HL-60 (cell line): ENCODE results near the gene TNKS1BP1.

Source experiments
- DNase-seq, 2 experiments: peaks; one replicate each; pipeline ENCODE4 v3.0.0-alpha.2; 2010 to 2020; ENCODE audit warnings: low read depth in 1 of 2, low spot score in 1 of 2
- H3K27ac ChIP-seq: fragments of 250-450 bp; sonication (Bioruptor Pico); replicated peaks from 2 replicates; pipeline ENCODE4 v1.5.1; 2020; ENCODE audit warnings: mild to moderate bottlenecking, moderate library complexity
- H3K27me3 ChIP-seq: fragments of 250-450 bp; sonication (Bioruptor Pico); 2 replicates; pipeline ENCODE4 v1.5.1; 2021; ENCODE audit warnings: mild to moderate bottlenecking, moderate library complexity; ENCODE audit not compliant: insufficient read depth, poor library complexity, severe bottlenecking
- H3K4me3 ChIP-seq: replicated peaks from 2 replicates; pipeline ENCODE4 v1.5.1; 2011; ENCODE audit warnings: mild to moderate bottlenecking, control low read depth, low read length; ENCODE audit not compliant: insufficient read depth
- GABPA ChIP-seq: IDR thresholded peaks from 2 replicates; pipeline ENCODE4 v1.6.1; 2012; ENCODE audit warnings: low read depth
- POLR2AphosphoS5 ChIP-seq: IDR thresholded peaks from 2 replicates; pipeline ENCODE4 v1.6.1; 2012; ENCODE audit warnings: low read depth
- SPI1 ChIP-seq: IDR thresholded peaks from 2 replicates; pipeline ENCODE4 v1.6.1; 2012; ENCODE audit warnings: low read depth, mild to moderate bottlenecking, borderline replicate concordance
- TF ChIP-seq, protein P1 (sequence below): IDR thresholded peaks from 2 replicates; pipeline ENCODE4 v1.6.1; 2012; ENCODE audit warnings: low read depth; ENCODE audit not compliant: insufficient replicate concordance
- TF ChIP-seq, protein P2 (sequence below): IDR thresholded peaks from one replicate; pipeline ENCODE4 v1.5.1; 2011; ENCODE audit warnings: low read length, control low read depth, inconsistent platforms; ENCODE audit not compliant: insufficient read depth

Gene TNKS1BP1

DNA sequence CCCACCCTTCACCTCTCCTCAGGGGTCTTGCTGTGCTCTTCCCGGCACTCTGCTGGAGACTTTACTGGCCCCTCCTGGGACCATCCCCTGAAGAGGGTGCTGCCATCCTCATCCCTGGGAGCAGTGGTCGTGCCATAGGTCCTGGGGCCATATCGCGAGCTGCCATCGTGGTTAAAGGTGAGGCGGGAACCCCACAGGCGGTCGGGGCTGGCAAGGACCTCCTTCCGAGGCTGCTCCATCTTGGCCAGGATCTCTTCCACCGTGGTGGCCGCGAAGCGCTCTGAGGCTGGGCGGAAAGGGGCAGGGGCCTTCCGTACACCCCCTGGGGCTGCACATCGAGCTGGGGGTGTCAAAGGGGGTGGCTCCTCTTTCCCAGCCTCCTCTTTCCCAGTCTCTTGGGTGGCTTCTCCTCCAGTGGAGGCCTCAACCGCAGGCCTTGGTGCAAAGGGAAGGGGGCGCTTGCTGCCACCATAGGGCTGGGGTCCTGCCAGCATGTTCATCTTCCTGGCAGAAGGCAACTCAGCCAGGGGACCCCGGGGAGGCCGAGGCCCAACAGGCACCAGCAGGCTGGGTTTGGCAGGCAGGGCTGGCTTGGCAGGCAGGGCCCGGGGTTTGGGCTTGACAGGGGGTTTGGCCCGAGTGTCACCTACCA, 4.6 kb downstream of the TNKS1BP1 start:
- no peak for DNase-seq
- Histone ChIP-seq H3K27ac (no peak overlapping the region), H3K27me3 (no peaks in the 10 kb centered on the region), H3K4me3 (no peak overlapping the region)
- TF ChIP-seq SPI1 (no peak), GABPA (no peak), POLR2AphosphoS5 (no peak)
- TF ChIP-seq, protein P1, sequence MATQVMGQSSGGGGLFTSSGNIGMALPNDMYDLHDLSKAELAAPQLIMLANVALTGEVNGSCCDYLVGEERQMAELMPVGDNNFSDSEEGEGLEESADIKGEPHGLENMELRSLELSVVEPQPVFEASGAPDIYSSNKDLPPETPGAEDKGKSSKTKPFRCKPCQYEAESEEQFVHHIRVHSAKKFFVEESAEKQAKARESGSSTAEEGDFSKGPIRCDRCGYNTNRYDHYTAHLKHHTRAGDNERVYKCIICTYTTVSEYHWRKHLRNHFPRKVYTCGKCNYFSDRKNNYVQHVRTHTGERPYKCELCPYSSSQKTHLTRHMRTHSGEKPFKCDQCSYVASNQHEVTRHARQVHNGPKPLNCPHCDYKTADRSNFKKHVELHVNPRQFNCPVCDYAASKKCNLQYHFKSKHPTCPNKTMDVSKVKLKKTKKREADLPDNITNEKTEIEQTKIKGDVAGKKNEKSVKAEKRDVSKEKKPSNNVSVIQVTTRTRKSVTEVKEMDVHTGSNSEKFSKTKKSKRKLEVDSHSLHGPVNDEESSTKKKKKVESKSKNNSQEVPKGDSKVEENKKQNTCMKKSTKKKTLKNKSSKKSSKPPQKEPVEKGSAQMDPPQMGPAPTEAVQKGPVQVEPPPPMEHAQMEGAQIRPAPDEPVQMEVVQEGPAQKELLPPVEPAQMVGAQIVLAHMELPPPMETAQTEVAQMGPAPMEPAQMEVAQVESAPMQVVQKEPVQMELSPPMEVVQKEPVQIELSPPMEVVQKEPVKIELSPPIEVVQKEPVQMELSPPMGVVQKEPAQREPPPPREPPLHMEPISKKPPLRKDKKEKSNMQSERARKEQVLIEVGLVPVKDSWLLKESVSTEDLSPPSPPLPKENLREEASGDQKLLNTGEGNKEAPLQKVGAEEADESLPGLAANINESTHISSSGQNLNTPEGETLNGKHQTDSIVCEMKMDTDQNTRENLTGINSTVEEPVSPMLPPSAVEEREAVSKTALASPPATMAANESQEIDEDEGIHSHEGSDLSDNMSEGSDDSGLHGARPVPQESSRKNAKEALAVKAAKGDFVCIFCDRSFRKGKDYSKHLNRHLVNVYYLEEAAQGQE, result no peak
- TF ChIP-seq, protein P2, sequence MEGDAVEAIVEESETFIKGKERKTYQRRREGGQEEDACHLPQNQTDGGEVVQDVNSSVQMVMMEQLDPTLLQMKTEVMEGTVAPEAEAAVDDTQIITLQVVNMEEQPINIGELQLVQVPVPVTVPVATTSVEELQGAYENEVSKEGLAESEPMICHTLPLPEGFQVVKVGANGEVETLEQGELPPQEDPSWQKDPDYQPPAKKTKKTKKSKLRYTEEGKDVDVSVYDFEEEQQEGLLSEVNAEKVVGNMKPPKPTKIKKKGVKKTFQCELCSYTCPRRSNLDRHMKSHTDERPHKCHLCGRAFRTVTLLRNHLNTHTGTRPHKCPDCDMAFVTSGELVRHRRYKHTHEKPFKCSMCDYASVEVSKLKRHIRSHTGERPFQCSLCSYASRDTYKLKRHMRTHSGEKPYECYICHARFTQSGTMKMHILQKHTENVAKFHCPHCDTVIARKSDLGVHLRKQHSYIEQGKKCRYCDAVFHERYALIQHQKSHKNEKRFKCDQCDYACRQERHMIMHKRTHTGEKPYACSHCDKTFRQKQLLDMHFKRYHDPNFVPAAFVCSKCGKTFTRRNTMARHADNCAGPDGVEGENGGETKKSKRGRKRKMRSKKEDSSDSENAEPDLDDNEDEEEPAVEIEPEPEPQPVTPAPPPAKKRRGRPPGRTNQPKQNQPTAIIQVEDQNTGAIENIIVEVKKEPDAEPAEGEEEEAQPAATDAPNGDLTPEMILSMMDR, result no peak

DNA sequence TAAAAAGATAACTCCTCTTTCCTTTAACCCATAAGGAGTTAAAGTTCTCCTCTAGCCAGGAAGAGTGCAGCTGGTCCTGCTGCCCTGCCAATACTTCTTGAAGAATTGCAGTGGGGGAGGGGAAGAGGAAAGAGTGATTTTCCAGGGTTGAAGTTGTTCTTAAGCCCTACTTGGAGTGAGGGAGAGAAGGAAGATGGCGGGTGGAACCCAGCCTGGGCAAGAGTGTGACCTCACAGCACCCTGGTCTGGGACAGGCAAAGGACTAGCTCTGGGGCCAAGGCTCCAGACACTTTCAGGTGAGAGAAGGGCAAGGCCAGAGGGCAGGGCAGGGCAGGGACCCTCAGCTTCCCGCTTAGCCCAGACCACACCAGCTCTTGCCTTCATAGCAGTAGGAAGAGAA, 6.6 kb downstream of the TNKS1BP1 start:
- Histone ChIP-seq H3K27me3 (no peaks in the 10 kb centered on the region), H3K27ac (no peak overlapping the region), H3K4me3 (no peak overlapping the region)
- DNase-seq, result no peak
- TF ChIP-seq, protein P1, result no peak
- TF ChIP-seq SPI1, result no peak
- TF ChIP-seq POLR2AphosphoS5, result no peak
- no peak for TF ChIP-seq GABPA
- TF ChIP-seq, protein P2, result no peak

DNA sequence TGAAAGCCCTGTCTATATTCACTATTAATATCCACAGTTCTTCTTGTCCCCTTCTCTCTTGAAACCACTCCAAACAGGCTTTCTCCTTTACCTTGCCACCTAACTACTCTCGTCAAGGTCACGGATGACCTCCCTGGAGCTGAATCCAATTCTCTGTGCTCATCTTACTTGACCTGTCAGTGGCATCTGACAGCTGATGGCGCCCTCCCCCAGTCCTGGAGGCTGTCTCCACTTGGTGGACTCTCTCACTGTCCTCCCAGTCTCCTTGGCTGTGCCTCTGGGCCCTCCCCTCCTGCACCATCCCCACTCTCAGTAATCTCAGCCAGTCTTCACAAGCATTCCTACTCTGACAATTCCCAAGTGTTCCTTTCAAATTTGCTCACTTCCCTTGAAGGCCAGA, 8.7 kb downstream of the TNKS1BP1 start:
- no peak overlapping the region for H3K27ac ChIP-seq

More for the DNA sequence above, 8.7 kb downstream of the TNKS1BP1 start:
- TF ChIP-seq, protein P2, result no peak
- TF ChIP-seq, protein P1, result no peak
- TF ChIP-seq GABPA, result no peak
- no peak for TF ChIP-seq SPI1
- no peak for TF ChIP-seq POLR2AphosphoS5
- no peak overlapping the region for H3K4me3 ChIP-seq
- no peak for DNase-seq
- H3K27me3 ChIP-seq, result no peaks in the 10 kb centered on the region
